Mucosa of descending colon (tissue), 3 donors: ENCODE data around the gene RPL7A. TPM values are rescaled to one million over a fixed set of nuclear protein-coding genes. Genes with fewer than 3 reads are reported as not detected.

ENCODE experiments used
- ATAC-seq: fragments of 200-7000 bp; cut with Tn5 transposase; one replicate; pipeline ENCODE4 v1.9.1; 2020; ENCODE audit warnings: mild to moderate bottlenecking, moderate library complexity
- DNase-seq, 3 donors: peaks; one replicate each; pipeline ENCODE4 v3.0.0-alpha.2; 2020
- H3K36me3 ChIP-seq: fragments of 200-600 bp; one replicate; pipeline ENCODE4 v1.8.0; 2021; ENCODE audit warnings: low read depth, mild to moderate bottlenecking
- H3K4me1 ChIP-seq: fragments of 200-600 bp; one replicate; pipeline ENCODE4 v1.8.0; 2021; ENCODE audit warnings: low read depth, mild to moderate bottlenecking
- H3K4me3 ChIP-seq: fragments of 200-600 bp; one replicate; pipeline ENCODE4 v1.8.0; 2021; ENCODE audit warnings: mild to moderate bottlenecking
- H3K9me3 ChIP-seq: fragments of 200-600 bp; one replicate; pipeline ENCODE4 v1.8.0; 2021; ENCODE audit warnings: mild to moderate bottlenecking
- intact Hi-C, 2 donors: fragments of 100-400 bp; cut with DNase I in 1 of 2; cut with micrococcal nuclease in 1 of 2; formaldehyde crosslinking; loops; one replicate each; pipeline versions ENCODE4 v1.11.0 to v1.11.1; 2022; cut with DNase I, micrococcal nuclease
- total RNA-seq, 3 donors: library from RNA; stranded (reverse); fragmentation: NEBNext Ultra II Directional in 2 of 3; extraction: Animal tissue kit (Norgen Biotek cat#: 25700) in 2 of 3; gene quantifications; one replicate each; pipeline versions ENCODE4 v1.2.1 to v1.2.4, GENCODE V29; 2021 to 2023
- TF ChIP-seq, protein P1 (sequence below): fragments of 200-600 bp; IDR thresholded peaks from one replicate; pipeline ENCODE4 v1.8.0; 2022; ENCODE audit warnings: antibody characterized with exemption, mild to moderate bottlenecking
- donor health status: DM: no; HTN: no; CAD: no; lungs with moderate emphysema.
- donor health status: DM: no; HTN: no; CAD: no.
- donor health status: DM: no; HTN: yes; CAD: no.

RPL7A gene
- total RNA-seq, 3 donors from 2014 or later, result 1,420 to 1,482 (median 1,457) TPM

- no peak for ATAC-seq
- intact Hi-C loops, result no loop called here
- Histone ChIP-seq H3K36me3 (no peaks in the 10 kb centered on the region), H3K4me1 (no peaks in the 10 kb centered on the region), H3K9me3 (no peaks in the 10 kb centered on the region), H3K4me3 (no peak overlapping the region)
- no peak for DNase-seq
- TF ChIP-seq, protein P1, sequence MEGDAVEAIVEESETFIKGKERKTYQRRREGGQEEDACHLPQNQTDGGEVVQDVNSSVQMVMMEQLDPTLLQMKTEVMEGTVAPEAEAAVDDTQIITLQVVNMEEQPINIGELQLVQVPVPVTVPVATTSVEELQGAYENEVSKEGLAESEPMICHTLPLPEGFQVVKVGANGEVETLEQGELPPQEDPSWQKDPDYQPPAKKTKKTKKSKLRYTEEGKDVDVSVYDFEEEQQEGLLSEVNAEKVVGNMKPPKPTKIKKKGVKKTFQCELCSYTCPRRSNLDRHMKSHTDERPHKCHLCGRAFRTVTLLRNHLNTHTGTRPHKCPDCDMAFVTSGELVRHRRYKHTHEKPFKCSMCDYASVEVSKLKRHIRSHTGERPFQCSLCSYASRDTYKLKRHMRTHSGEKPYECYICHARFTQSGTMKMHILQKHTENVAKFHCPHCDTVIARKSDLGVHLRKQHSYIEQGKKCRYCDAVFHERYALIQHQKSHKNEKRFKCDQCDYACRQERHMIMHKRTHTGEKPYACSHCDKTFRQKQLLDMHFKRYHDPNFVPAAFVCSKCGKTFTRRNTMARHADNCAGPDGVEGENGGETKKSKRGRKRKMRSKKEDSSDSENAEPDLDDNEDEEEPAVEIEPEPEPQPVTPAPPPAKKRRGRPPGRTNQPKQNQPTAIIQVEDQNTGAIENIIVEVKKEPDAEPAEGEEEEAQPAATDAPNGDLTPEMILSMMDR, result no peak
Measured at GRCh38 chr9:133393399-133393798, 45.4 kb downstream of the RPL7A start.

DNA sequence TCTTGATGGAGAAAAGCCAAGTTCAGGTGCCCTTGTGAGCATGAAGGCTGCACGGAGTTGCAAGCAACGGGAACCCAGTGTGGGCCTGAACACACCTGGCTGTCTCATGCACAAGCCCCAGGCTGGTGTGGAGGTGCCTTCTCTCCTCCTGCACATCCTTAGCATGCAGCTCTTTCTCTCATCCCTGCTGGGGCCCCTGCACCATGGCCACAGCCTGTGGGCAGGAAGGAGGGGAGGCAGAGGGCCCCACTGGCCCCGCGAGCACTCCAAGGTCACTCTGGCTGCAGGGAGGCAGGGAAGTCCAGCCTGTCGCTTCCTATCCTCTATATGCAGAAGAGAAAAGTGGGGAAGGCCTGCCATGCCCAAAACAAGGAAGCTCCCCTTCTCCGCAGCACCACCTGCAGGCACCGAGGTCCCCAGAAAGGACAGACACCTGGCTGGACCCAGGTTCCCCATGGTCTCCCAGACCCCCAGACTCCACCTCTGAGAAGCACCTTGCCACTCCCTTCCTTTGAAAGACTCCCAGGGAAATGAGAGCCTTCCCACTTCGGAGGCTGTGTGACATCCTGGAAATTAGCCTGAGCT, 46.8 kb downstream of the RPL7A start:
- intact Hi-C loops, result no loop called here
- Histone ChIP-seq H3K9me3 (no peaks in the 10 kb centered on the region), H3K36me3 (no peaks in the 10 kb centered on the region), H3K4me3 (no peak overlapping the region), H3K4me1 (no peaks in the 10 kb centered on the region)
- ATAC-seq (no peak), DNase-seq (no peak)
- TF ChIP-seq, protein P1, result no peak

DNA sequence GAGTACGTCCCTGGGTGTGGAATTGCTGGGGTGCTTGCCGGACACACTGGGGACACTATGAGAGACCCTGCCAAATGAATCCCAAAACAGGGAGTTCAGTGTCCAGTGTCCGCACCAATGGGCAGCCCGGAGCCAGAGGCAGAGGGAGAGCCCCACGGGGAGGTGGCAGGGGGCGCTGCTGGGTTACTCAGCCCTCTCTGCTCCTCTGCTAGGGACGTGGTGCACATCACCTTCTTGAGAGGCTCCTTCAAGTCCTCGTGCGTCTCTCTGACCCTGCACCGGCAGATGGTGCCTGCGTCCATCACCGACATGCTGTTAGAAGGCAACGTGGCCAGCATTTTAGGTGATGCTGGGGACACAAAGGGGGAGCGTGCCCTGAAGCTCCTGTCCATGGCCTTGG, 48.9 kb downstream of the RPL7A start:
- intact Hi-C loops, result no loop called here
- Histone ChIP-seq H3K4me1 (no peaks in the 10 kb centered on the region), H3K36me3 (no peaks in the 10 kb centered on the region), H3K9me3 (no peaks in the 10 kb centered on the region), H3K4me3 (no peak overlapping the region)
- DNase-seq (peak in 2 of 3 donors; percentile 25 to 53), ATAC-seq (peak; percentile 26)
- TF ChIP-seq, protein P1, result no peak

DNA sequence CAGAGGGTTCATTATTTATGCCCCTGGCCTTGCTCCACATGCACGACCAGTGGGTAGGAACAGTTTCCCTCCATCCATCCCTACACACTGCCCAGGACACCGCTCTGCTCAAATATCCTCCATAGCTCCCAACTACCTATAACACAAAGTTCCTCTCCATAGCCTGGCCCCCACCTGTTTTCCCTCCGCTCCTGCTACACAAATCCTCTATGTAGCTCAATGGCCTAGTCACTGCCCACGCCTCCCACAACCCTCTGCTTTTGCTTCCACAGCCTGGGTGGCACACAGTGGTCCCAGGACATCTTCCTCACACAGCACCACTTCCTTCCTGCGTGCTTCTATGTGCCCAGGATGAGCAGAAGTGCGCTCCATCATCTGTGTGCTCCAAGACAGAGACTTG, 49.4 kb downstream of the RPL7A start:
- Histone ChIP-seq H3K4me3 (no peak overlapping the region), H3K4me1 (no peaks in the 10 kb centered on the region), H3K9me3 (no peaks in the 10 kb centered on the region), H3K36me3 (no peaks in the 10 kb centered on the region)
- TF ChIP-seq, protein P1, result no peak
- intact Hi-C loops, result no loop called here
- DNase-seq, result no peak
- no peak for ATAC-seq

GRCh38 chr9:133397895-133398294, 49.9 kb downstream of the RPL7A start:
- no peaks in the 10 kb centered on the region for H3K4me1 ChIP-seq
- H3K4me3 ChIP-seq, result no peak overlapping the region
- intact Hi-C loops, result no loop called here
- H3K36me3 ChIP-seq, result no peaks in the 10 kb centered on the region
- TF ChIP-seq, protein P1, result no peak
- no peak for ATAC-seq
- DNase-seq, result no peak
- H3K9me3 ChIP-seq, result no peaks in the 10 kb centered on the region

DNA sequence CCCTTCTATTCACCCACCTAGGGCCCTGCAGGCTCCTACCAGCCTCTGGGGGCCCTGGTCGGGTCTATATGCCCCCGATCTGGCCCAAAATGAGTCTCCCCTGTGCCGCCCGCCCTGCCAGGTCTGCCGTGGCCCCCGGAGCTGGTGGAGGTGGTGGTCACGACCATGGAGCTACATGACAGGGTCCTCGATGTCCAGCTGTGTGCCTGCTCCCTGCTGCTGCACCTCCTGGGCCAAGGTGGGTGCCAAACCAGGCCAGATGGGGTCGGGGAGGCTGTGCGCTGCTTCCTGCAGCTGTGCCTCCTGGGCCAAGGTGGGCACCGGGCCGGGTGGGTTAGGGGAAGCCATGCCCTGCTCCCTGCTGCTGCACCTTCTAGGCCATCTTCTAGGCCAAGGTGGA, 52.3 kb downstream of the RPL7A start:
- Histone ChIP-seq H3K36me3 (no peaks in the 10 kb centered on the region), H3K4me3 (no peak overlapping the region), H3K4me1 (no peaks in the 10 kb centered on the region), H3K9me3 (no peaks in the 10 kb centered on the region)
- ATAC-seq (no peak), DNase-seq (no peak)
- intact Hi-C loops, result no loop called here
- TF ChIP-seq, protein P1, result no peak
